ENCODE results near the gene EEF1AKMT1.
"Not testable (repeated sequence)": the region's sequence is repeated elsewhere in the genome, so short reads cannot be mapped to it uniquely, and the experiment has no call there.

Gene EEF1AKMT1

GRCh38 chr13:20775961-20776360 lies 2.2 kb upstream of the EEF1AKMT1 start:
- DNase-seq = no peak

DNA sequence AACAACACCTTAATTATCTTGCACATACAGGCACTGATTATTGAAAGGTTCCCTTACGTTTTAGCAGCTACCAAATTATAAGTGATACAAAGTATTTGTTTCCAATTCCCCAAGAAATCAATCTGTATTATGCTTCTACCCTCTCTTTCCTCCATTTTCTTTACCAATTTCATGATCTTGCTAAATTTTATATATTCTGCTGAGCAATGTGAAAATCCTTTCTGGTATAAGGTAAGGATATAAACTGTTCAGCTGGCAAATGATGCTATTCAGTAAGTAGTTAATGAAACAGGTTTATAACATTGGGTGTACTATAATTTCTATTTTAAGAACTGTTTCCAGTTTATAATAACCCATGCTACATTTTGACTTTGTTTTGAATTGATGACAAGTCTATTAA lies 985 bp upstream of the EEF1AKMT1 start:
- DNase-seq = no peak

DNA sequence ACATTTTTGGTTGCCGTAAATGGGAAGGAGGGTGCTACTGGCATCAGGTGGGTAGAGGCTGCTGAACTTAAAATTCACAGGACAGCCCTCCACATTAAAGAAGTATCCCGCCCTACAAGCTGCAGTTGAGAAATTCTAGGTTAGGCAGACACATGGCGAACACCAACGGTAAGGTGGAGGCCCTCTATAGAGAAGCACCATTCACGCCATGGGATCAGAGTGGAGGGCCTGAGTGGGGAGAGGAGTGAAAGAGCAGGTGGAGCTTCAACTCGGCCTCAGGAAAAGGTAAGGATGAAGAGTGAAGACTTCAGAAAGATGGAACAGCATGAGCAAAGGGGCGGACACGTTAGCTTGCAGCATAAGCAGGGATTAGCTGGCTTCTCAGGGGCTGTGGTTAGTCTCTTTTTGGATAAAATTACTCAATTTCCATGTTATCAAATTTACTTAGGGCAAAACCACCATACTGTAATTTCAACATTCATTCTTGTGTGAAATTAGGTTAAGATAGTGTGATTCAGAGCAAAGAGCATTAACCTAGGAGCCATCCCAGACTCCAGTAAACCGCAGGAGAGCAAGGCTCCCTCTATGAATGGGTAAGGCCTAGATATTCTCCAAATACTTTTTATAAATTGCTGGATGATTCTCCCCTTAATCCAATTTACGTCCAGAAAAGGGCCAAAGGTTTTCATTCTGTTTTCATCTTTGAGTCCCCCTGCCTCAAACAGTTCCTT lies 1.2 kb downstream of the EEF1AKMT1 start:
- DNase-seq = no peak

GRCh38 chr13:20769834-20770233 lies 3.9 kb downstream of the EEF1AKMT1 start:
- DNase-seq = no peak

- DNase-seq = no peak
Observed at GRCh38 chr13:20769091-20769490, 4.7 kb downstream of the EEF1AKMT1 start.

- DNase-seq = no peak
Observed at GRCh38 chr13:20767309-20767943, 6.3 kb downstream of the EEF1AKMT1 start.

- DNase-seq = no peak
Observed at GRCh38 chr13:20760872-20761271, 12.9 kb downstream of the EEF1AKMT1 start.

DNA sequence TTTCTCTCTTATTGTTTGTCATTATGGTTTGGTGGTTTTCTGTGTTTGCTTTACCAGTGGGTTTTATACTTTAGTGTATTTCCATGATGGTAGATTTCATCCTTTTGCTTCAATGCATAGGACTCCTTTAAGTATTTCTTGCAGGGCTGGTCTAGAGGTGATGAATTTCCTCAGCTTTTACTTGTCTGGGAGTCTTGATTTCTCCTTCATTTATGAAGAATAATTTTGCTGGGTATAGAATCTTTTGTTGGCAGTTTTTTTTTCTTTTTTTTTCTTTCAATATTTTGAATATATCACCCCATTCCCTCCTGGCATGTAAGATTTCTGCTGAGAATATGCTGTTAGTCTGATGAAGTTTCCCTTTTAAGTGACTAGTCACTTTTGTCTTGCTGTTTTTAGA lies 19.8 kb downstream of the EEF1AKMT1 start:
- no peak for DNase-seq

DNA sequence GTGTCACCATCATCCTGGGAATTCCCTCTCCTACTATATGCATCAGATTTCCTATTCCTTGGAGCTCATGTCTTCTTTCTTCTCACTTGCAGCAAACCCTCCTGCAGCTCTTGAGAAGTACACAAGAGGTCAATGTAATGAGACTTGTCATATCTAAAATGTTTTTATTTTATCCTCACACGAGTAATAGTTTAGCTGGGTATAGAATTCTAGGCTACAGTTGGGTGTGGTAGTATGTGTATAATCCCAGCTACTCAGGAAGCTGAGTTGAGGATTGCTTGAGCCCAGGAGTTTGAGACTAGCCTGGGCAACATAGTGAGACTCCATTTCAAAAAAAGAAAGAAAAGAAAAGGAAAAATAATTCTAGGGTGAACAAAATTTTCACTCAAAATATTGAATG lies 24.4 kb downstream of the EEF1AKMT1 start:
- DNase-seq = no peak

GRCh38 chr13:20743830-20744404 lies 29.8 kb downstream of the EEF1AKMT1 start:
- not testable (repeated sequence) for DNase-seq

GRCh38 chr13:20740021-20740420 lies 33.7 kb downstream of the EEF1AKMT1 start:
- DNase-seq = no peak

DNA sequence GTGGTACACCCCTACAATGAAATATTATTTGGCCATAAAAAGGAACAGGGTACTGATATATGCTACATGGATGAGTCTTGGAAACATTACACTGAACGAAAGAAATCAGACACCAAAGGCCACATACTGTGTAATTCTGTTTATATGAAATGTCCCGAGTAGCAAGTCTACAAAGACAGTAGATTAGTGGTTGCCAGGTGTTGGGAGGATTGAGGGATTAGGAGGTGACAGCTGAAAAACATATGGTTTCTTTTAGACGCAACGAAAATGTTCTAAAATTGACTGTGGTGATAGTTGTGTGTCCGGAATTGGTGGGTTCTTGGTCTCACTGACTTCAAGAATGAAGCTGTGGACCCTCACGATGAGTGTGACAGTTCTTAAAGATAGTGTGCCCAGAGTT lies 35.1 kb downstream of the EEF1AKMT1 start:
- DNase-seq = no peak

- no peak for DNase-seq
Observed at GRCh38 chr13:20729633-20730585, 43.9 kb downstream of the EEF1AKMT1 start.

- no peak for DNase-seq
Observed at GRCh38 chr13:20728579-20729311, 45.0 kb downstream of the EEF1AKMT1 start.

- no peak for DNase-seq
Observed at GRCh38 chr13:20727856-20728255, 45.9 kb downstream of the EEF1AKMT1 start.

- no peak for DNase-seq
Observed at GRCh38 chr13:20721454-20722357, 52.1 kb downstream of the EEF1AKMT1 start.

DNA sequence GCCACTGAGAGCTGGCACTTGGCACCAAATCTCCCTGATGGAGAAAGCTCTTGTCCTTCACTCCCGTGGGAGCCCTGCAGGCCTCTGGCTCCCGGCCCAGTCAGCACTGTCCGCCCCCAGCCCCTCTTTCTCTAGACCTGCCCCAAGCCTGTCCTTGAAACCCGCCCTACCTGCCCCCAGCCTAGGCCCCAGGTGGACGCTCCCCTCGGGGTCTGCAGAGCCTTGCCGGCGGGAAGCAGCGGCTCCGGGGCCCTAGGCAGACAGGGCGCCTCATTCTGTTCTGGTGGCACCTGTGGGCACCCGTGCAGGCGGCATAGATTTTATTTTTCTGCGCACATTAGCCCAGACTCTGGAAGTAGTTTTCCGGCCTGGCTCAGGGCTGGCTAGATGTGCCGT lies 52.7 kb downstream of the EEF1AKMT1 start:
- DNase-seq = no peak

DNA sequence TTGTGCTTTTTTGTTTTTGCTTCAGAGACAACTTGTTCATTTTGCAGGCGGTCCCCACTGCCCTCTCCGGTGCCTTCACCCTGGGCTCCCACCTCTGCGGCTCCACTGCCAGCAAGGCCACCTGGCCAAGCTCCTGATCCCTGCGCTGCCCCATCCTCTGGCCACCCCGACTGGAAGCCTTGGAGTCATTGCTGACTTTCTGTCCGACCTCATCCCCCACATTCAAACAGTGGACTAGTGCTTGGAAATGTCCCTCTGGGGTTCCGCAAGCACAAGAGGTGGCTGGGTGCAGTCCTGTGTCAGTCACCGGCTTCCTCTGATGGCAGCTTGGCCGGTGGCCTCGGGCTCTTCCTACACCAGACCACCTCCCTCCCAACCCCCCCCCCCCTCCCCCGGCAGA lies 53.3 kb downstream of the EEF1AKMT1 start:
- no peak for DNase-seq

- no peak for DNase-seq
Observed at GRCh38 chr13:20719783-20720182, 54.0 kb downstream of the EEF1AKMT1 start.

DNA sequence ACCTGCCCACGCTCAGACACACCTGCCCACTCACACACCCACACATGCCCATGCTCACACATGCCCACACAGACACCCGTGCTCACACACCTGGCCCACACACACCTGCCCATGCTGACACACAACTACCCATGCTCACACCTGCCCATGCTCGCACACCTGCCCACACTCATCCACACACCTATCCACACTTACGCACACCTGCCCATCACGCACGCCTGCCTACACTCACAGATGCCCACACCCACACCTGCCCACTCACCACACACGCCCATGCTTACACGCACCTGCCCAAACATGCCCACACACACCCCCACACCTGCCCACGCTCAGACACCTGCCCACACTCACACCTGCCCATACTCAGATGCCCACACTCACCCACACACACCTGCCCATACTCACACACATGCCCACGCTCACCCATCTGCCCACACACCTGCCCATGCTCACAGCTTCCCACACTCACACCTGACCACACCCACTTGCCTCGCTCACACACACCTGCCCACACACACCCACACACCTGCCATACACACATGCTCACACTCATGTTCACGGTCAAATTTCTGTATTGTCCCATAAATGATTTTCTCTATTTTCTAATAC lies 54.7 kb downstream of the EEF1AKMT1 start:
- DNase-seq = no peak
